Stimulated activated CD8-positive, alpha-beta memory T cell treated with anti-CD3 and anti-CD28 coated beads, Interleukin-4, amount 100 ng/mL, for 1 hour (primary cell): ENCODE data around the gene ASB16.

Source experiments
- DNase-seq, 2 donors: peaks; one replicate each; pipeline ENCODE4 v3.0.0-alpha.2; 2020; ENCODE audit warnings: low read depth in 2 of 2, low spot score in 1 of 2

ASB16 gene

GRCh38 chr17:44188576-44189403 lies 18.3 kb downstream of the ASB16 start:
- DNase-seq = no peak

GRCh38 chr17:44190481-44190880 lies 20.0 kb downstream of the ASB16 start:
- DNase-seq = no peak

- DNase-seq = no peak
Measured at GRCh38 chr17:44191369-44191768, 20.9 kb downstream of the ASB16 start.

- no peak for DNase-seq
Measured at GRCh38 chr17:44191941-44192496, 21.5 kb downstream of the ASB16 start.

- no peak for DNase-seq
Measured at GRCh38 chr17:44192750-44193149, 22.2 kb downstream of the ASB16 start.

GRCh38 chr17:44193326-44194084 lies 23.0 kb downstream of the ASB16 start:
- DNase-seq = no peak

GRCh38 chr17:44197107-44197506 lies 26.6 kb downstream of the ASB16 start:
- no peak for DNase-seq

GRCh38 chr17:44197980-44198720 lies 27.6 kb downstream of the ASB16 start:
- peak in 1 of 2 donors; percentile 11 for DNase-seq

GRCh38 chr17:44198721-44199552 lies 28.4 kb downstream of the ASB16 start:
- DNase-seq = peak in 1 of 2 donors; percentile 26

- peak; percentile 99 for DNase-seq
Measured at GRCh38 chr17:44199553-44200477, 29.3 kb downstream of the ASB16 start, which contains the start of gene ATXN7L3. Gene ATXN7L3, minus strand, starts transcription at chr17:44199884. Its CDS starts 1,814 bp downstream, at chr17:44198070.

- no peak for DNase-seq
Measured at GRCh38 chr17:44200478-44201155, 30.1 kb downstream of the ASB16 start.

GRCh38 chr17:44202756-44203155 lies 32.3 kb downstream of the ASB16 start:
- DNase-seq = no peak

- no peak for DNase-seq
Measured at GRCh38 chr17:44203731-44204440, 33.4 kb downstream of the ASB16 start.

- no peak for DNase-seq
Measured at GRCh38 chr17:44204441-44204882, 34.0 kb downstream of the ASB16 start.

GRCh38 chr17:44205962-44206824 lies 35.7 kb downstream of the ASB16 start:
- no peak for DNase-seq

- DNase-seq = no peak
Measured at GRCh38 chr17:44206825-44207155, 36.3 kb downstream of the ASB16 start.

GRCh38 chr17:44207319-44207718 lies 36.8 kb downstream of the ASB16 start:
- no peak for DNase-seq
